HG02870 (cell line): ENCODE results near the gene NR2C2.
"Not testable (repeated sequence)": the region's sequence is repeated elsewhere in the genome, so short reads cannot be mapped to it uniquely, and the experiment has no call there.

ENCODE experiments used
- ATAC-seq: cut with Tn5 transposase; IDR thresholded peaks from one replicate; pipeline ENCODE4 v1.9.1; 2021; ENCODE audit warnings: mild to moderate bottlenecking, moderate library complexity; ENCODE audit not compliant: unreplicated experiment

NR2C2 gene

DNA sequence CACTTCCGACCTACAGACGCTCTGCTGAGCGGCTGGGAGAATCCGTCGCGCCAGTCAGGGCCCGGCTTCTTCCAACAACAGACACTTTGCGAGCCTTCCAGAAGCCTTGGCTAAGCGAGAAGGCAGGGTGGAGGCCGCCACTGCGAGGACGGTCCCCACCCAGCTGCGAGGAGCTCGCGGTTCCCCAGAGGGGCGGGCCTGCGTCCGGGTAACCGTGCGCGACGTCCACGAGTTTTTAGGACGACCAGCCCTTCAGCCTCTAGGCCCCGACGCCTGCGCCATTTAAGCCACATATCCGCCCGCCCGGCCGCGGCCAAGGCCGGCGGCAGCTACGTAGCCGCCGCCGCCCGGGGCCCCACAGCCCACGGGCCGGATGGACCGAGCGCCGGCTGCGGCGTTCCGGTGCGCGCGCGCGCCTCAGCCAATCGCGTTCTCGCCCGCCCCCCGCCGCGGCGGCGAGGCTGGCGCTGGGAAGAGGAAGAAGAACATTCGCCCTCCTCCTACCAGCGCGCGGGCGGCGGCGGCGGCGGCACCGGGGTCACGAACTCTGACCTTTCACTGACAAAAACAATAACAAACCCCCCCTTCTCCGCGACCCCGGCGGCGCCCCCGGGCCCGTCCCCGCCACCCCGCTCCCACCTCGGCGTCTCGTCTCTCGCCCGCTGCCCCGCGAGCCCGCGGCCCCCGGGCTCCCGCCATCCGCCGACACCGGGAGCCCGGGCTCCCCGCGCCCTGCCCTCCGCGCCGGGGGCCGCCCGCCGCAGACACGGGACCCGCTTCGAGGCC, at the start of gene NR2C2:
Gene NR2C2, plus strand, starts transcription at position 484 of the 786 bp plus-strand sequence. CDS start 56,332 bp downstream, outside the sequence.
- ATAC-seq = peak; percentile 50

DNA sequence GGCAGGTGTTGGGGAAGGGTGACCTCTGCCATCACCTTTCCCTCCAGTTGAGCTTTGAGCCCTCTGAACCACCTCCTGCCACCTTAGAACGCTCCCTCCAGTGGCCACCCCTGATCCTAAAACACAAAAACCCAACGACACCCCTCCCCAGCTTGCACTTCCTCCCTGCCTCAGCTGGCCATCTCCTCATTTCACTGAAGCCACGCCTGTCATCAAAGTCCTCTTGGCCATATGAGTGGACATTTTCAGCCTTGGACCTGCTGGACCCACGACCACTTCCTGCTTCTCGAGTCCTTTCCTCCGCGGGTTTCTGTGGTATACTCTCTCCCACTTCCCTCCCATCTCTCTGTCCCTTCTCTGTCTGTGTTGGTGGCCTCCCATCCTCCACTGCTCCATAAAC, 48.5 kb upstream of the NR2C2 start:
- no peak for ATAC-seq

DNA sequence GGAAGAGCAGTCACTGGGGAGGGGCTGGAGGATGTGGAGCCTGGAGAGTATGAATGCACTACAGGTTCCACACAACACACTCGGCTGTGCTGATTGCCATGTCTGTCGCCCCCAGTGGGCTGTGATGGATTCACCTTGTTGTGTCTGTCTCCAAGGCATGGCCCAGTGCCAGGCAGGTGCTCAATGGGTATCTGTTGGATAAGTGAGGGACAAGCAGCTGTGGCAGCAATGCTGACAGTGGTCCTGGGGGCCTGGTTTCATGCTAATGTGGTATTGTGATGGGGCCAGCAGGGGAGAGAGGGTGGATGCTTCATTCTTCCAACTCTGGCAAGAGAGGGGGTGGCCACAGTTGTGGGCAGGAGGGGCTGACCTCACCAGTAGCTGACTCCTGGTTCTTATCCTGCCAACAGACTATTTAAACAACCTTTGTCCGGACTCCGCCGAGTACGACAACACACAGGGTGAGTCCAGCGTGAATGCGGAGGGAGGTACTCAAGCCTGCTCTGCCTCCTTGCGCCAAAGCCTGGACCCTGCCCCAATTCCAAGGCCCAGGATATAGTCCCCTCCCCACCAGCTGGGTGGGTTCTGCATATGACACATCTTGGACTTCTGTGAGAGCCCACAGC, 47.3 kb upstream of the NR2C2 start:
- no peak for ATAC-seq

DNA sequence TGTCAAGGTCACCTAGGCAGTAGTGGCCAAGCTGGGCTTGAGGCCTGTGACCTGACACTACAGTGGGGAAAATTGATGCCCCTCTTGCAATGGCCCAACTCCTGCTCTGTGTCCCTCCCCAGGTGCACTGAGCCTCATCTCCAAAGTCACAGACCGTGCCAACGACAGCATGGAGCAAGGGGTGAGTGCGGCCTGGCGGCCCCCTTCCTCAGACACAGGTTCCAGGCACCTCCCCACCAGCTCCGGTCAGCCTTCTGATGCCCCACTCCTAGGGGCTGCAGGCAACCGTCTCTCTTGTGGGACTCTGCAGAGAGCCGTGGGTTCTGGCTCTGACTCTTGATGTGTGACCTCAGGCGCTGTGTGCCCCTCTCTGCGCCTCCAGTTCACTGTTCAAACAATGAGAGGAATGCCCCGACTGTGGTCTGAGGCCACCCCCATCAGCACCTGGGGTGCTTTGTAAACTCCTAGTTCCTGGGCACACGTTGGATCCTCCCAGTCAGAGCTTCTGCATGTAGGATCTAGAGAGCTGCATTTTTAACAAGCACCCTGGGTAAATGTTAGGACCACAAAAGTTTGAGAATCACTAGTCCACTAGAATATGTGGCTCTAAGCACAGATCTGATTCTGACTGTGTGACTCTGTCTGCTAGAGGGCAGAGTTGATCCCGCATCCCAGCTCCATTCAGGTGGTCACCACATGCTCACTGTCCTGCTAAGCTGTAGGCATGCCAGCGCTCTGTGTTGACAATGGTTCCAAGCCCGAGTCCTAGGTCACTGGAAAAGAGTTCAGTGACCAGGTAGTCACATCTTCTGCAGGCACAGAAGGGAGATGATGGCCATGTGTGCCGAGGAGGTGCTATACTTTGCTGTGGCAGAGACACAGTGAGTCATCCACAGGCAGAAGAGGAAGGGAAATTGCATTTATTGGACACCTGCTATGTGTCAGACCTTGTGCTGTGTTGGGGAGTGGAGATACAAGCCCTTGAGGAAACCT, 46.2 kb upstream of the NR2C2 start:
- no peak for ATAC-seq

DNA sequence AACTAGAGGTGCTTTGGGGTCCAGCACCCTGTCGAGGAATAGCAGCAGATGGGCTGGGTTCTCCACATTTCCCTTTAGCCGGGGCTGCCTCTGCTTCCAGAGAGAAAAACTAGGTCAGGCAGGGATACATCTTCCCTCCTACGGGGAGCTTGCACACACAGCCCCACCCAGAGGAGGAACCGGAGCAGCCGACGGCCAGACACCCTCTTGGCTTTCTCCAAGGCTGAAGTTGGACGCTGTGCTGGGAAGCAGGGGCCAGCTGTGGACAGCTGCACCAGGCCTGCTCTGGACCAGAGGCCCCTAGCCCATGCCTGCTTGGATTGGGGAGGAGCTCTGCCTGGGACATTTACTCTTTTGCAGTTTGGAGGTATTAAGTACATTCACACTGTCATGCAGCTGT, 44.7 kb upstream of the NR2C2 start:
- ATAC-seq = no peak

DNA sequence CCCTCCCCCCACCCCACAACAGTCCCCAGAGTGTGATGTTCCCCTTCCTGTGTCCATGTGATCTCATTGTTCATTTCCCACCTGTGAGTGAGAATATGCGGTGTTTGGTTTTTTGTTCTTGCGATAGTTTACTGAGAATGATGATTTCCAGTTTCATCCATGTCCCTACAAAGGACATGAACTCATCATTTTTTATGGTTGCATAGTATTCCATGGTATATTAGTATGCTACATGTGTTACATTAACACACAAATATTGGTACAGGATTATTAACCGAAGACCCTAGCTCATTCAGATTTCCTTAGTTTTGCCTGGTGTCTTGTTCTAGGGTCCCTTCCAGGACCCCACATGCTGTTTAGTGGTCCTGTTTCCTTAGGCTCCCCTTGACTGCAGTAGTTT, 43.9 kb upstream of the NR2C2 start:
- not testable (repeated sequence) for ATAC-seq

DNA sequence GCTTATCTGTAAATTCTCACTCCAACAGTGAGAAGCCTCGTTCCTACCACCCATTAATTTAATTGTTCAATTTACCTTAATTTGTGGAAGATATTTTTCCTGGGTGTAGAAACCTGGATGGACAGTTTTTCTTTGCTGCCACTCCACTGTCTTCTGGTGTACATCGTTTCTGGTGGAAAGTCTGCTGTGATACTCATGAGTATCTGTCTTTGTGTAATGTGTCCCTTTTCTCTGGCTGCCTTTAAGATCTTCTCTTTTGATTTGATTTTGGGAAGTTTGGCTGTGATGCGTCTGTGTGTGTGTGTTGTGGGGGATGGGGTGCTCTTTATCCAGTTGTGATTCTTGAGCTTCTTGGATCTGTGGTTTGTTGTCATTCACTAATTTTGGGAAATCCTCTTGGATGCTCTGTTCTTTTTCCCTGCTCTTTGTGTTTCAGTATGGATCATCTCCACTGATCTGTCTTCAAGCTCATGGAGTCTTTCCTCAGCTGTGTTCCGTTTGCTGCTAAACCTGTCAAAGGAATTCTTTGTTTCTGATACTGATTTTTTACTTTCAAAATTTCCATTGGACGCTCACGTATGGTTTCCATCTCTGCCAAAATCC, 42.2 kb upstream of the NR2C2 start:
- ATAC-seq = no peak

DNA sequence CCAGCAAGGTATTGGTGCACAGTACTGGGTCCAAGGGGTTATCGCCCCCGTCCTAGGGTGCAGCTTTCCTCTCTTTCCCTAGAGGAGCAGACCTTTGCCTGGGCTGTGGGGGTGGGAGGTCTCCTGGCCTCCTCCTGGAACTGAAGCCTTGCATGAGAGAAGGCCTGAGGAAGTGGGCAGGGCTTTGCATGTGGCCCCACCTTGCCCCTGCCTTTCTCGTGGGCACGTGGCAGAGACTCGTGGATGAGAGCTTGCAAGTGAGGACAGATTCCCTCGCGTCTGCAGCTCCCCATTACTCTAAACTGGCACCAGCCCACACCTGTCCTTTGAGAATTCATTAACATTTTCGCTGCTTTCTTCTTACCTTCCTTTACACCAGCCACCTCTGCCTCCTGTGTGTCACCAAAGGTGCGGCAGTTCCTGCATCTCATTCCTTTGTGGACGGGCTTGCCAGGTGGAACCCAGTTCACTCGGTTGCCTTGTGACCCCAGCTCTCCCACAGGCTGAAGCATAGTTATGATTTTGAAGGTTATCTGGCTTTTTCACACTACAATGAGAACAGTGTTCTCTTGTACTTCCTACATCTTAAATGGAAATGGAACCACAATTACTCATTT, 40.9 kb upstream of the NR2C2 start:
- ATAC-seq = no peak

DNA sequence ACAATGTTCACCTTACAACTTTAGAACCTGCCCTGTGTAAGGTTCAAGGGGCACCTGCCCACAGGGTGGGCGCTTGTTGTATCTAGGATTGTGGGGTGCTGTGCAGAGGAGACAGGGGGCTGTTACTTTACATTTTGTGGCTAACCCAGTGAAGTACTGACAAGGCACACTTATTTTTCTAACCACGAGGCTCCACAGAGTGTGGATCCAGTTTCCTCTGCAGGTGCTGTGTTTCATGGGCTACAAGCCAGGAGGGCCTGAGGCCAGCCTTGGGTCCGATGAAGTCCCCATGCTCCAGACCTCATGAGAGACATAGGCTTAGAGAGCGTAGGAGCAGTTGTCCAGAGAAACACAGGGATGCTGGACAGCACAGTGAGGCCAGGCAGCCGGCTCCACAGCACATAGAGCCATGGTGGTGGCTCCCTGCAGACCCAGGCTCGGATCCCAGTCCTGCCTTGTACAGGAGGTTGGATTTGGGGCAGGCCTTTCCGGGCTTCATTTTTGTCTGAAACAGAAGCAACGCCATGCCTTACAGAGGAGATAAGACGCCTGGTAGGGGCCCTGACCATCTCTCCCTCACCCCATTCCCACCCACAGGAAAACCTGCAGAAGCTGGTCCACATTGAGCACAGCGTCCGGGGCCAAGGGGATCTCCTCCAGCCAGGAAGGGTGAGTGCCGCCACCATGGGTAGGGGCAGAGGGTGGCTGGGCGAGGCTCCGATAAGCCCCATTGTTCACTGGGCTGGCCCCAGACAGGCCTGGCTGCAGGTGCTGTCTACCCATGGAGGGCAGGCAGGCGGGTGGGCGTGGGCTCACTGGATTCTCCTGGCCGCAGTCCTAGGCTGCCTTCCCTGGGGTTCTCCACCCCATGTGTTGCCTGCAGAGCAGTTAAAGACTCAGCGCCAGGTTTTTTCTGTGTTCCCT, 40.1 kb upstream of the NR2C2 start:
- ATAC-seq = no peak

DNA sequence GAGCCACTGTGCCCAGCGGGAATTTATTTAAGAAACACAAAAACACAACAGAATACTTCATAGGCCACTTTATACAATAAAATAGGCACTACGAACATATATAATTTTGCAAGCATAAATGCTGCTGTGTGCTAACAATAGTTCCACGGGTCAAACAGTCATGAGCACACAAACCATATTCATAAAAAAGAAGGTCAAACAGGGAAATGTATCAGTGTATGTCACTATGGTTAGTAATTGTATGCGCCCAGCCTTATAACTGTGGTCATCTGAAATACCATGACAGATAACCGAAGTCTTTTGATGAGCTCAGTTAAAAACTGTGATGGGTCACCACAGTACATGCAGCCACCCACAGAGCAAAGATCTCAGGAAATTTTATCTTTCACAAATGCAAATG, 38.1 kb upstream of the NR2C2 start:
- no peak for ATAC-seq

DNA sequence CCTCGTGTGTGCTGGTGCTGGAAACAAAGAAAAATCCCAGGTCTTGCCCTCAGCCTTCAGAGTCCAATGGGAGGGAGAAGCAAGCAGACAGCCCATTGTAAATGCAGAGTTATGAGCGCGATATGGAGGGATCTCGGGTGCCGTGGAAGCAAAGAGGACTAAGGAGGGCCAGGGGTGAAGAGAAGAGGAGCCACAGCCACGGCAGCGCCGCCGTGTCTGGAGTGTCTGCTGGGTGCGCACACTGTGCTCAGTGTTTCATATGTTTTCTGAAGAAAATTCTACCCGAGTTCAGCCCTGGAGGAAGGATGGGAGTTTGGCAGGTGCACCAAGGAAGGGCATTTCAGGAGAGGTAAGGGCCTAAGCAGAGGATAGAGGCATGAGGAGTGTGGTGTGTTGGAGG, 35.7 kb upstream of the NR2C2 start:
- no peak for ATAC-seq

DNA sequence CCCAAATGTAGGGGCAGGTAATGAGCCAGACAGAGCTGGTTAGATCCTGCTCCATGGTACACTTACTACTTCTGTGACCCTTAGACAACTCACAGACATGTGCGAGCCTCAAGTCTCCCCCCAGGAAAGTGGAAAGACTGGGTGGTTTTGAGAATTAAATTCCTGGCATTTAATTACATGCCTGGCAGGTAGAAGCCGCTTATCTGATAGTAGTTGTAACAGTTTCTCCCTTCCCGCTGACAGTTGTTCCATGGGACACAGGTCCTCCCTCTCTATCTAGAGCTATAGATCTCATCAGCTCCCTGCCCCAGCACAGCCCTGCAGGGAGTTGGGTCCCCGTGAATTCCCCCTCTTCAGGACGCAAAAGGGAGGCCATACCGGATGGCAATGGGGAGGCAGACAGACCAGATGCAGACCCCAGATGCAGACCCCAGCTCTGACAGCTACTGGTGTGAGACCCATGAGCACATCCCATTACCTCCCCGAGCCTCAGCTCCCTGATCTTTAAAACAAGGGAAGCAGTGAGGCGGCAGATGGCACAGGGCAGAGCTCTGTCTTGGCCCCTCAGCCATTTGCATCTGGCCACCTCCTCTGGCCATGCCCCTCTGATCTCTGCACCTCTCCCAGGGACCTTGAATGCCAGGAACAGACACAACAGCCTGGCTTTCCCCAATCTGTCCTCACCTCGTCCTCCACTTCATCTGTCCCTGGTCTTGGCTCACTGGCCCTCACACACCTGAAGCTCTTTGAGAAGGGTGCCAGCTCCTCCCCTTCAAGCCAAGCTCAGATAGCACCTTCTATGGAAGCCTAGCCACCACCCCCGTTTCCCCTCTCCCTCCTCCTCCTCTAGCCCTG, 34.1 kb upstream of the NR2C2 start:
- ATAC-seq = no peak

DNA sequence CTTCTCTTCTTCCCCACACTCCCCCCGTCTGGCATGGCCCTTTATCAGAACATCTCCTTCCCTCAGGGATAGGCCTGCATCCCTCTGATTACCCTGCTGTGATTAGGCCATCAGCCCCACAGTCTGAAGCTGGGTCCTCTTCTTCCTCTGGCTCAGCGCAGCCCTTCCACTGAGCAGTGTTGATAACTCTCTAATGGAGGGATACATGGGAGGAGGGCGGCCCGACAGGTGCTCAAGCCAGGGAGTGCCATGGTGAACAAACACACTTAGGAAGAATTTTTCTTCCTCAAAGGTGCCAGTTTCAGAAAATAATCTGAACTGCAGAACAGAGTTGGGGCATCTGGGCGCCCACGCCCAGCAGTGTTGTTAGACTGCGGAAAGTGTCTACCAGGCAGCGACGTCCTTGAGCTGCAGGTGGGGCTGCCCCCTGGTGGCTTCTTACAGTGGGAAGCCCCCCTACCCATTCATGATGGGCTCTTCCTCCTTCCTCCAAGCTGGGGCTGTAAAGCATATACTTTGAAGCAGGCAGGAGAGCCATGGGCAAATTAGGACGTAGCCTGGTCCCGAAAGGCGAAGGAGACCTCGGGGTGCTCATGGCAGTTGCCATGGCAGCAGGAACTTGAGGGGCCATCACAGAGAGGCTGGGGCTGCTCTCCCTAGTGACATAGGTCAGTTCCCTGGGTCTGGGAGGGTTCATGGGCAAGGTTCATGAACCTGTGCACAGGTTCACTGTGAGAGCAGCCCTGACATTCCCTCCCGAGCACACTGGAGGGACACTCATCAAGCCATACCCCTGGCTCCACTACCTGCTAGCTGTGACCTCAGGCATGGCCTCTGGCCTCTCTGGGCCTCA, 33.2 kb upstream of the NR2C2 start:
- ATAC-seq = no peak

DNA sequence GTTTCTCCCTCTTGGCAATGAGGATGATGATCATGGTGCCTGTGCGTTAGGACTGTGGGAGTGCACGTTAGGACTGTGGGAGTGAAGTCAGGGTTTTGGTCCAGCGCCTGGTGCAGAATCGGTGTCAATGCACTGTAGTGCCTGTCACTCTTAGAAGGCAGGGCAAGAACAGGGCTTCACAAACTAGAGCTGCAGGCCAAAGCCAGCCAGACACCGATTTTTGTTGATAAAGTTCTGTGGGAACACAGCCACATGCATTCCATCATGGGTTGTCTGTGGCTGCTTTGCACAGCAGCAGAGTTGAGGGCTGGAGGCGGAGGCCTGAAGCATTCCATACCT, 32.6 kb upstream of the NR2C2 start:
- no peak for ATAC-seq

DNA sequence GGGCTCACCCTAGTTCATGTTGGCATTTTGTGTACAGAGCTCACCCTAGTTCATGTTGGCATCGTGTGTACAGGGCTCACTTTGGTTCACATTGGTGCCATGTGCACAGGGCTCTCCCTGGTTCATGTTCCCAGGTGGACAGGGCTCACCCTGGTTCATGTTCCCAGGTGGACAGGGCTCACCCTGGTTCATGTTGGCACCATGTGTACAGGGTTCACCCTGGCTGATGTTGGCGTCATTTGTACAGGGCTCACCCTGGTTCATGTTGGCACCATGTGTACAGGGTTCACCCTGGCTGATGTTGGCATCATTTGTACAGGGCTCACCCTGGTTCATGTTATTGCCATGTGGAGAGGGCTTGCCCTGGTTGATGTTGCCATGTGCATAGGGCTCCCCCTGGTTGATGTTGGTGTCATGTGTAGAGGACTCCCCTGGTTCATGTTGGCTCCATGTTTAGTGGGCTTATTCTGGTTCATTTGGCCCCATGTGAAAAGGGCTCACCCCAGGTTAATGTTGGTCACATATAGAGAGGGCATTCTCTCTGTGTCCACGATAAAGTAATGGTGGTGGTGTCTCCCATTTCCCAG, 31.7 kb upstream of the NR2C2 start:
- ATAC-seq = no peak

DNA sequence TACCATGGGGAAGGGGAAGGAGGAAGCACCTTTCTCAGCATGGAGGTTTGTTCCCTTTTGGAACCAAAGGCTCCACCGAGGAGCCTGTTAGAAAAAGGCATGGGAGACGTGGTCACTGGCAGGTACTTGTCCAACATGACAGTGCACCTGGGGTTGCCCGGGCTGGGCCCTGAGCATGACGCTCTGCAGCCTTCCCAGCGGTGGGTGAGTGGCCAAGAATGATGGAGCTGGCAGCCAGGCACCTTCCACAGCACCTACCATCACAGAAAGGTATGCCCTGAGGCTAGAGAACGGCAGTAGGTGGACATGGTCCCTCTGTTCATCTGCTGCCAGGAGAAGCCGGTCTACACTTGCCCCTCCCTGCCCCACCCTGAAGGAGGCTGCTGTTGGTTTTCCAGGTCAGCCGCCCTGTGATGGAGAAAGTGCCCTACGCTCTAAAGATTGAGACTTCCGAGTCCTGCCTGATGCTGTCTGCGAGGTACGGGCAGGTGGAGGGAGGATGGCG, 29.0 kb upstream of the NR2C2 start:
- ATAC-seq = no peak

DNA sequence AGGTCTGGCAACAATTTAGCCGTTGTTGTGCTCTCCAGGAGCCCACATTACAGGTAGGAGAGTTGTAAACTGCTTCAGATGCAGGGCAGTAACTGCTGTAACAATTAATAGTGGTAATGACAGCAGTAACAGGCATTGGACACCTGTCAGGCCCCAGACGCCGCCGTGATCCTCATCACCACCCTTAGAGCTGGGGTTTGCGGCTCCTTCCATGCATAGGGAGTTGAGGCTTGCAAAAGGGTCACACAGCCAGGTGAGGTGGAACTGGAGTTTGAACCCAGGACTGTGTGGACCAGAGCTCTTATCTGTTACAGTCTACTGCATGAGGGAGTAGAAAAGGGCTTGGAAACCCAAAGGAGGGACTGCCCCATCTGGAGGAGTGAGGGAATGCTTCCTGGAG, 26.8 kb upstream of the NR2C2 start:
- no peak for ATAC-seq
